Left renal pelvis (tissue), 4 donors: ENCODE measurements around the gene POU6F2. TPM values are rescaled to one million over a fixed set of nuclear protein-coding genes. Genes with fewer than 3 reads are reported as not detected.

Source experiments
- DNase-seq, 4 donors: peaks; one replicate each; pipeline ENCODE4 v3.0.0-alpha.2; 2013; ENCODE audit warnings: low read depth in 4 of 4, low spot score in 3 of 4
- polyA plus RNA-seq, 4 donors: library from polyadenylated mRNA; unstranded; fragments of 120-200 nt; gene quantifications; one replicate each; pipeline ENCODE4 v1.2.1, GENCODE V29; 2013; ENCODE audit not compliant: insufficient read length in 4 of 4

Gene POU6F2
- polyA plus RNA-seq, 4 donors: 0.03 to 0.33 (median 0.15) TPM

DNA sequence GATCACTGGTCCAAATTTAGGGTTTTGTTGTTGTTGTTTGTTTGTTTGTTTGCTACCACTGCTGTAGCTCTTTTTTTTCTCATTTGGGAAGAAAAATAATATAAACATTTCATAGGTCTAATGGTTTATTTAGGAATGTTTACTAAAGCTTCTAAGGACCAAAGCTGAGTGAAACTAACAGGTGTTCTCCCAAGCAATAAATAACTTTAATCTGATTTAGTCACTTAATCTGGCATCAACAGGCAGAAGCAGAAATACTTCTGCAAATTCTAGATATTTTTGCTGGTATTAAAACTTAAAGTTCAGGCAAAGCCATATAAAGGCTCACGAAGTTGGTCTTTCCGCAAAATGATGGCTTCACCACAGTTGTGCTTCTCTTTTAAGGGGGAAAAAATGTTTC, 444.0 kb downstream of the POU6F2 start:
- DNase-seq: no peak

DNA sequence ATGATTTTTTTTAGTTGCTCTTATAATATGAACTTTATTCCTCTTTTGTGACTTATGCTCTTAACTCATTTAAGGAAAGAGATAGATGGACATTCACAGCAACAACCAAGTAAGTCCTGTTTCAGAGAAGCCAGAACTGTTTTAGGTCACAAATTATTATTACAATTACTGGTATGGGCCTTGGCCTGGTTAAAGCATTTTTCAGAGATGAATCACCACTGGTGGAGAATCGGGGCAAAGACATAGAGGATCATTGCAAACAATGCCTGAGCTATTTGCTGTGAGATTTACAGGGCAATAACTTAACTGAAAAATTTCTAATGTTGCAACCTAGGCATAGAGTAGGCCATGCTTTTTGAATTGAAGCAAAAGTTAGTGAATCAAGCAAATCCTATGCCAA, 450.5 kb downstream of the POU6F2 start:
- no peak for DNase-seq

- no peak for DNase-seq
Observed at GRCh38 chr7:39429421-39429820, 451.7 kb downstream of the POU6F2 start.

DNA sequence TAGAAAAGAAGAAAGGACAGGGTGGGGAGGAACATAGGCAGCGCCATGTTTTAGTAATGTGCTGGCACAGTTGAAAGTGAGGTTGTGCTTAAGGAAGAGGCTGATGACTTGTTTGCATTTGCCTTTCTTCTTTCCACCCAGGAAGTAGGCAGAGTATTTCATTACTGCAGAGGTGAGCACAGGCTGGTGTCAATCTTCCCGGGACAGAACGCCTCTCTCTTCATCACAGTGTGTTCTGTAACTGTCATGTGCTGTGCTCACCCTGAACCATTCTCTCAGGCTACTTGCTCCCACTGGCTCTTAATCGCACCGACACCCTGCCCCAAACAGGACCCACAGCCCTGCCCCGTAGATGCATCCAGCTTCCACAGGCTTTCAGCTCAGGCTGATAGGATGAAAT, 452.7 kb downstream of the POU6F2 start:
- DNase-seq: no peak

DNA sequence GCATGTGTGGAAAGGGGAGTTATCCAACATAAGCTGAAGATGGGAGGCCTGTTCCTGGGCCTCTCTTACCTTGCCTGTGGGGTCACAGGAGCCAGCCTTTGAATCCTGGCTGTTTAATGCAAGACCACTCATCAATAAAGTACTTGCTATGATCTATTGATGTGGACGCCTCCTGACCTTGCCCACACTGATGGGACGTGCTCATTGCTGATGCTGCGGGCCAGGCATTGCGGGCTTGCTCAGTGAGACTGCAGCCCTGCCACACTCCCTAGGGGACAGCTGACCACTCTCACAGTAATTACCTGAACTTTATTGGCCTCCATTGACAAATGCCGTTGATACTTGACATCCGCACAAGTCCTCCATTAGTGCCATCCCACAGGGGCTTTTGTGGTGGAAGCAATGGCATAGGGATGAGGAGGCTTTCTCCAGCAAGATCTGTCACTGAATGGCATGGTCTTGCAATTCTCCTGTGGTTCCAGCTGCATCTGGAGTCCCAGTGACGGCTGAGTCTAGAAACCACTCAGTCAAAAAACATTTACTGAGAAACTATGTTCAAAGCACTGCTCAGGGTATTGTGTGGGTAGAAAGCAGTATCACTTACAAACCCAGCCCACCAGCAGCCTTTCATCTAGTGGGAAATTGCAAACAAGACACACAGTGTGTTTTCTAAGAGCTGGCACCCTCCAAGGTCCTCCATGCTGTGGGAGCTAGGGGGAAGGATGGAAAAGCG, 453.4 kb downstream of the POU6F2 start:
- no peak for DNase-seq

- no peak for DNase-seq
Observed at GRCh38 chr7:39432368-39432767, 454.7 kb downstream of the POU6F2 start.

DNA sequence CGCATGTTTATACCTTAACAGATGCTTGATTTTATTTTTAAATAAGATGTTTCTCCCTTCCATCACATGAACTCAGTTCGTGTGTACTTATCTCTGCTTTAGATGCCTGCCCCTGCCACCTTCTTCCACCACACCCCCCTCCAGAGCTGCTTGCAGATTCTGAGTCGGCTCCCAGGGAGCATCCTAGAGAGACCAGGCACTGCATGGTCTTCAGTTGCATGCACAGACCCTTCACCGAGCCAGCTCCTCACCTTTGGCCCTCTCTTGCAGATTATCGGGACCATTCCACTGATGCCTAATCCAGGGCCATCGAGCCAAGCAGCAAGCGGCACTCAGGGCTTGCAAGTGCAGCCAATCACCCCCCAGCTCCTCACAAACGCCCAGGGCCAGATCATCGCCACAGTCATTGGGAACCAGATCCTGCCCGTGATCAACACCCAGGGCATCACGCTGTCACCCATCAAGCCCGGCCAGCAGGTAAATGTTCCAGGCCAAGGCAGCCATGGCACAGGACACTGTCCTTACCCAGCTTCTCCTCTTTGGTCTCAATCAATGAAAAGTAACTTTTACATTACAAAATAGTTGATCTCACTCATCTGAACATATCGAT, 455.2 kb downstream of the POU6F2 start:
- no peak for DNase-seq

GRCh38 chr7:39433550-39433949, 455.8 kb downstream of the POU6F2 start:
- DNase-seq: no peak

DNA sequence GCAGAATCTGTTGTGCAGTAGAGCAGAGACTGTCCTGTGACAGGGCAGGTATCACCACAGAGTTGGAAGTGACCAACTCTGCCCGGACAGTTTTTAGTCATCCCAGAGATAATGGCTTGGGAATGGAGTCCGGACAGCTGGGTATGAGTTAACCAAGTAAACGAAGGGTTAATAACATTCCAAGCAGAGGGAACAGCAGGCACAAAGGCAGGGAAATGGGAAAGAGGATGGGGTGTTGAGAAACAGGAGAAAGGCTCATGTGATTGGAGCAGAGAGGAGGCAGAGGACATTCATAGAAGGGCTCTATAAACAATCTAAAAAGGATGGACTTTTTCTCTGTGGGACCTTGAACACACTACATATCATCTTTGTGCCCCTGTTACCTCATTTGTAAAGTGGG, 456.3 kb downstream of the POU6F2 start:
- no peak for DNase-seq

GRCh38 chr7:39446546-39446945, 468.8 kb downstream of the POU6F2 start:
- no peak for DNase-seq

GRCh38 chr7:39451901-39452300, 474.2 kb downstream of the POU6F2 start:
- DNase-seq: no peak

GRCh38 chr7:39453743-39454355, 476.1 kb downstream of the POU6F2 start:
- no peak for DNase-seq

DNA sequence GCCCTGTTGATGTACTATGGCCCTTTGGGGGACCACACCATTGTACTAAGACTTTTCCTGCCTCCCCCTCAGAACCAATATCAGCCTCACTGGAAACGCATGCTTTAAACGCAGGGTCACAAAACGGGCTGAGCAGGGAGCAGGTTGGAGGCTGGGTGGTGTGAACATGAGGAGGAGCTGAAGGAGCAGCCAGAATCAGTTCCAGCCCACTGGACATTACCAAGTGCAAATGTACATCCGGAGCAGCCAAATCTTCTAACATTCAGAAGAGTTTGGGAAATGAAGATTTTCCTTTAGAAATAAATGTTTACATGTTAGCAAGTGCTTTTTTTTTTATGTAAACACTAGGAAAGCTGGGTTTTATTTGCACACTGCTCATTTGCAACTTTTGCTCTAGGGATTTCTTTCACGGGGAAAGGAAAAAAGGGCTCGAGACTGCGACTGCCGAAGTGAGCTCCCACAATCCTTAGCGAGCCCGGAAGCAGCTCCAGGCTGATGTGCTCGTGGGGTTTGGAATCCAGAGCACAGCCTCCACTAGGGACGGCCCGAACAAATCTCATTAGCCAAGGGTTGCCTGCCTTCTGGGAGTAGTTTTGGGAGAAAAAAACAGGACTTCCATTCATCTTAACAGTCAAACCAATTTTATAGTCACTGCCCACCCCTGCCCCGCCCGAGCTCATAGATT, 480.5 kb downstream of the POU6F2 start:
- DNase-seq: no peak

DNA sequence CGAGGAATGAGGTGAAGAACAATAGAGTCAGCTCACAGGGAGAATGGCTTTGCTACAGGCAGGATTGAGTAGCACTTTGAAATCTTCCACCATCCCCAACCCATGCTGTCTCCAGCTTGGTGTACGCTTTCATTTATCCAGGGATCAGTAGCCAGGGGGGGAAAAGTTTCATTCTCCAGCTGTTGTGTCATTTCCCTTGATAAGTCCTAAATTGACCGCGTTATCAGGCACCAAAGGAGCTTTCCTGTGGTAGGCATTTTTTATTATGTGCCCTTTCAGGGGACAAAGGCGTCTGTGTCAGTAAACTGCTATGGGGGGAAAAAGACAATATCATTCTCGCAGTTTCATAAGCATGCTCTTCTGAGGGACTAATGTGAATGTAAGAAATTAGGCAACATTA, 481.9 kb downstream of the POU6F2 start:
- no peak for DNase-seq

DNA sequence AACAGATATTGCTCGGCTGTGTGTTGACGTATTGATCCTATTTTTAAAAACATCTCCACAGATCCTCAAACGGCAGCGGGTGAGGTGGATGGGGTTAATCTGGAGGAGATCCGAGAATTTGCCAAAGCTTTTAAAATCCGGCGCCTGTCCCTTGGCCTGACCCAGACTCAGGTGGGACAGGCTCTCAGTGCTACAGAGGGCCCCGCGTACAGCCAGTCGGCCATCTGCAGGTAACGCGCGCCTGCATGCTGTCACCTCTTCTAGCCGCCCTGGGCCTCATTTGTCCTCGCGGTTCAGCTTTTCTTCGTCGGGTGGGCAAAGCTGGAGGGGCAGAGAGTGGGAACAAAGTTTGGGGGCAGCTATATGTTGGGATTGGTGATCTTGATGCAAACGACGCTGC, 482.8 kb downstream of the POU6F2 start:
- DNase-seq: no peak

- DNase-seq: no peak
Observed at GRCh38 chr7:39461263-39461820, 483.6 kb downstream of the POU6F2 start.

DNA sequence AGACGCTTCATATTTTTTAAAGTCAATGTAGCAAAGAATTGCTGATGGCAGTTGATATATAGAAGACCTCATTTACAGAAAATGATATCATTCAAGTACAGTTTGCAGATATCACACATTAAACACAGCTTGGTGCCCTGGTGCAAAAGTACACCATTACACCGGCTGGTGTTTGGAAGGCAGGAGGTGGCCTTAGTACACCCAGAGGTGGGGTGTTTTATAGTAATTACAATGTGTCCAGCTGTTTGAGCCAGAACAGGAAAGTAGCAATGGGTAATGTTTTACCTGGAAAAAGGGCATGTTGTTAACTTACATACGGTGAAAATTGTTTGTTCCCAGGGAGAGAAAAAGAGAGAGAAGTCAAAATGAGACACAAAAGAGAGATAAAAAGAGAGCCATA, 485.5 kb downstream of the POU6F2 start:
- no peak for DNase-seq

- DNase-seq: no peak
Observed at GRCh38 chr7:39464350-39465054, 486.8 kb downstream of the POU6F2 start.

DNA sequence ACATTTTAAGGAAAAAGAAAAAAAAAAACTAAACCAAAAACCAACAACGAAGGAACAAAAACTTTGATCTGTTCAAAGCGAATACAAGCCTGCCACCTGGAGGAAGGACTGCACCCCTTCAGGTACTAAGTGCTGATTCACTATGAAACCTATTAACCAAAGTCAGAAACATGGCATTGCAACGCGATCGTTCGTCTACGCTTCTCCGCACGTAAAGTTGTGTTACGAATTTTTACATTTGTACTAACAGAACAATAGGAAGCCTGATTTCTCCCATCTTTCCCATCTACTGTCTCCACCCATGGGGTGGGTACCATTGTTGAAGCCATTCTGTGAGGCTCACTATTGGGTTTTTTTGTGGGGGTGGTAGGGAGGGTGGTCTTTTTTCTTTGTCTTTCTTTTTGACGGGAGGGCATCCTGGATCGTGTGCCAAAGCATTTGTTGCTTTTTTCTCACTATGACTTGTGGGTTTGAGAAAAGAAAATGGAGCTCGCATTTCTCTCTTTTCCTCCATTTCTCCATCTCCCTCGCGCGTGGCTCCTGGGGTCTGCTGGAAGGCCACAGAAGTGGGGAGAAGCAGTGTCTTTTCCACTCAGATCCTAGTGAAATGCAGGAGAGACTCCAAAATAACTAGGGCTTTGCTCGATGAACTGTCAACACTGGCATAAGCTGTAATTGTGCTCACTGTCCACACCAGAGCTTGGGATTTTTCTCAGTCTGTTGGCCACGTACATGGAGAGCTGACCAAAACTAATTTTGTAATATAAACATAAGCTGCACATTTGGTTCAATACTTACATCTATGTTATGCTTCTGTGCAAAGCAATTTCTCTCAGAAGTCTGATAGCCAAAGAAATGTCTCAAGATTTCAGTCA, 487.6 kb downstream of the POU6F2 start:
- peak; percentile 23 to 46 (median 42) for DNase-seq

DNA sequence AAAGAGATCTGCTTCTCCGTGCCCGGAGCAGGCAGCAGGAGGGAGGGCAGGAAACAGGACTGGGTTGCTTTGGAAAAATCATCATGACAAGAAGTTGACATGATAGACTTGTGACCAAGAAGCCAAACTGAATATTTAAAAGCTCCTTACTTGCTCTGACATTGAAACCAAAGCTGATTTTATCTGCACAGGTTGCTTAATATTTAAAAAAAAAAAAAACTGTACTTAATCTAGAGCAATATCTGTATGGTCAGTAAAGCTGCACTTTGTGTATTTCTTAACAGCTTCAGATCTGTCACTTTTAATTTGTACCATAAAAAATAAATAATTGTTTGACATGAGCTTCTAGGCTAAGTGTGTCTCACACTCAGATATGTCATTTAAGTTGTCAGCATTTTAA, 490.6 kb downstream of the POU6F2 start:
- DNase-seq: no peak
